HepG2 (cell line): ENCODE results near the gene PYY. TPM values are rescaled to one million over a fixed set of nuclear protein-coding genes. Genes with fewer than 3 reads are reported as not detected.

Experiments
- BCL3 ChIP-seq: sonication (generic); formaldehyde crosslinking; IDR thresholded peaks from 2 replicates; pipeline ENCODE4 v1.5.1; 2020; ENCODE audit warnings: mild to moderate bottlenecking, missing genetic modification reagents, moderate library complexity
- BCLAF1 ChIP-seq: fragments of 450-650 bp; IDR thresholded peaks from 2 replicates; pipeline ENCODE4 v1.6.1; 2017; ENCODE audit warnings: mild to moderate bottlenecking
- HOXA3 ChIP-seq: sonication (generic); formaldehyde crosslinking; IDR thresholded peaks from 2 replicates; pipeline ENCODE4 v1.5.0; 2020; ENCODE audit warnings: missing genetic modification reagents
- NCOA1 ChIP-seq: sonication (generic); formaldehyde crosslinking; IDR thresholded peaks from 2 replicates; pipeline ENCODE4 v1.9.0; 2021; ENCODE audit warnings: missing genetic modification reagents
- PATZ1 ChIP-seq: sonication (generic); formaldehyde crosslinking; IDR thresholded peaks from 2 replicates; pipeline ENCODE4 v1.4.0; 2020; ENCODE audit warnings: missing genetic modification reagents
- PCBP2 ChIP-seq: fragments of 200-400 bp; formaldehyde crosslinking; optimal IDR thresholded peaks from 2 replicates; pipeline ENCODE3; 2018; ENCODE audit warnings: low read length, low read depth; ENCODE audit not compliant: poor library complexity, severe bottlenecking
- ZBTB26 ChIP-seq: IDR thresholded peaks from 2 replicates; pipeline ENCODE4 v1.6.1; 2016; ENCODE audit warnings: missing compliant biosample characterization, missing genetic modification reagents, borderline replicate concordance
- ZGPAT ChIP-seq: IDR thresholded peaks from 2 replicates; pipeline ENCODE4 v1.6.1; 2016; ENCODE audit warnings: mild to moderate bottlenecking
- ZNF30 ChIP-seq: sonication (generic); formaldehyde crosslinking; IDR thresholded peaks from 2 replicates; pipeline ENCODE4 v1.5.0; 2020; ENCODE audit warnings: mild to moderate bottlenecking, missing genetic modification reagents
- ZZZ3 ChIP-seq: sonication (generic); formaldehyde crosslinking; IDR thresholded peaks from 2 replicates; pipeline ENCODE4 v1.4.0; 2020; ENCODE audit warnings: missing genetic modification reagents, mild to moderate bottlenecking, borderline replicate concordance
- polyA plus RNA-seq, 8 experiments: library from polyadenylated mRNA; depleted of rRNA in 3 of 8; stranded (reverse) in 7 of 8; unstranded in 1 of 8; fragments of >200 nt; fragmentation: Illumina TruSeq in 4 of 8; extraction: Trizol in 4 of 8; gene quantifications; 2 replicates each; pipeline versions ENCODE4 v1.2.1 to v1.2.3, GENCODE V29; 2011 to 2016; ENCODE audit warnings: low read depth in 4 of 8, missing spikeins in 1 of 8, mixed read lengths in 1 of 8; ENCODE audit not compliant: insufficient read depth in 1 of 8
- total RNA-seq, 5 experiments: library from RNA; depleted of rRNA; stranded (reverse); fragments of >200 nt; fragmentation: Illumina TruSeq; extraction: Trizol; gene quantifications; 2 replicates each; pipeline ENCODE4 v1.2.3, GENCODE V29; 2016; ENCODE audit warnings: low read depth in 1 of 5

Gene PYY
- total and polyA plus RNA-seq, 2 of the 13 experiments (the other 11 are each of a cell fraction or from before 2014, with no cell fraction given): 0.25 TPM; not detected in 1

GRCh38 chr17:43931062-43931571 lies 22.6 kb downstream of the PYY start (continued):
- no peak for TF ChIP-seq BCLAF1
- TF ChIP-seq BCL3 (CRISPR knock-in tag): no peak
- TF ChIP-seq PATZ1: peak; percentile 68; the same call in 1 of the 2 replicates
- TF ChIP-seq PCBP2: no peak
- TF ChIP-seq ZBTB26: 0 out of 2 replicates have a peak, but pooled peaks have one; percentile 16
- TF ChIP-seq NCOA1 (CRISPR knock-in tag): no peak
- TF ChIP-seq HOXA3 (CRISPR knock-in tag): peak; percentile 24; the same call in 1 of the 2 replicates
- TF ChIP-seq ZZZ3: no peak
- TF ChIP-seq ZGPAT (CRISPR knock-in tag): 0 out of 2 replicates have a peak, but pooled peaks have one; percentile 15
- no peak for TF ChIP-seq ZNF30 (CRISPR knock-in tag)
